ENCODE measurements around the gene RANBP3. TPM values are rescaled to one million over a fixed set of nuclear protein-coding genes. Genes with fewer than 3 reads are reported as not detected.

RANBP3 gene
- total and polyA plus RNA-seq, 2 experiments from 2014 or later: 41.8 to 50.0 TPM

DNA sequence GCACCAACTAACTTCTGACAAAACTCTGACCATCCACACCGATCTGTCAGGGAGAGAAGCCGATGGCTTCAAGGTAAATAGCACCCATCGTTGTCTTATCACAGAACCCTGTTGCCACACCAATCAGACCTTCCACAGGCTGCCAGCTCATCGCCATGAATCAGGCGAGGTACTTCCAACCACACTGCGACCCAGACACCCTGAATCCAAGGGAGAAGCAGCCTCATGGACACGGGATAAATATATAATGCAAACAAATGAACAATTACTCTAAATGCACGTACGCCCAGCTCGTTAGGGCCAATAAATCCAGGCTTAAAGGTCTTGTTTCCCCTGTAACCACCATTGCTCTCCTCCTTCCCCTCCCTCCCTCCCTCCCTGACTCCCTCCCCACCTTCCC, 20.8 kb downstream of the RANBP3 start:
- in situ Hi-C loops (cut with MboI): no loop called here
- H3K4me3 ChIP-seq: no peak overlapping the region
- WGBS, 2 experiments (ENCODE audit: low coverage in 1 of 2, low lambda C conversion rate in 2 of 2, missing lambda C conversion rate in 2 of 2): 75 to 79% methylated on average over 9 to 10 of the region's 10 CpGs
- peaks cover 100% of the 10 kb centered on the region for H3K79me2 ChIP-seq (ENCODE audit: insufficient read depth)
- peaks cover 42% of the 10 kb centered on the region for H3K4me1 ChIP-seq (ENCODE audit: insufficient read depth)
- no peak for TF ChIP-seq EZH2 (IDR thresholded peaks at IDR 0.05; ENCODE audit: insufficient read depth, poor library complexity, severe bottlenecking)
- TF ChIP-seq EZH2phosphoT487 (IDR thresholded peaks at IDR 0.05; ENCODE audit: insufficient read depth, low read depth): no peak
- no peak overlapping the region for H2AFZ ChIP-seq
- H3K27me3 ChIP-seq (replicated peaks; ENCODE audit: insufficient read depth): no peaks in the 10 kb centered on the region
- H3K4me2 ChIP-seq (ENCODE audit: unreplicated experiment): no peak overlapping the region
- no peaks in the 10 kb centered on the region for H3K9me3 ChIP-seq (ENCODE audit: low read depth)
- peaks cover 51% of the 10 kb centered on the region for H3F3A ChIP-seq (ENCODE audit: insufficient read depth)
- no peak overlapping the region for H3K9ac ChIP-seq
- peak; percentile 49 for DNase-seq
- H3K9me2 ChIP-seq (ENCODE audit: insufficient read depth): no peaks in the 10 kb centered on the region
- H4K20me1 ChIP-seq (ENCODE audit: insufficient read depth): peaks cover 4% of the 10 kb centered on the region; the same call in 1 of the 2 replicates
- H3K27ac ChIP-seq: no peak overlapping the region
- H3K36me3 ChIP-seq (ENCODE audit: low read depth): no peaks in the 10 kb centered on the region

DNA sequence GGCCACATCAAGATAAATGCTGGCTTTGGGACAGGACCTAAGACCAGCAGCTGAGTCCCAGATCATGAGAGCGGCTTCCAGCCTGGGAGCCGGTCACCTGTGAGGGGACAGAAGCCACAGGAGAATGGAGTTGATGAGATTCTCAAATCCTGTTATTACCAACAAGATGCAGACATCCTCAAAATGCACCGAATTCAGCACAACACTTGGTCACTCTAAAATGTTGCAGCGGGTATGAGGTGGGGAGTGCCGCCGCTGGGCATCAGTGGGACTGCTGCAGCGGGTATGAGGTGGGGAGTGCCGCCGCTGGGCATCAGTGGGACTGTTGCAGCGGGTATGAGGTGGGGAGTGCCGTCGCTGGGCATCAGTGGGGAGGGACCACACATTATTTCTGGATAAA, 21.2 kb downstream of the RANBP3 start:
- DNase-seq: no peak
- Histone ChIP-seq H3K9me2 (ENCODE audit: insufficient read depth) (no peaks in the 10 kb centered on the region), H3K9me3 (ENCODE audit: low read depth) (no peaks in the 10 kb centered on the region), H3F3A (ENCODE audit: insufficient read depth) (peaks cover 49% of the 10 kb centered on the region), H3K4me3 (no peak overlapping the region), H4K20me1 (ENCODE audit: insufficient read depth) (peaks cover 4% of the 10 kb centered on the region; the same call in 1 of the 2 replicates), H3K27ac (no peak overlapping the region), H3K4me1 (ENCODE audit: insufficient read depth) (peaks cover 39% of the 10 kb centered on the region), H3K9ac (no peak overlapping the region), H3K27me3 (replicated peaks; ENCODE audit: insufficient read depth) (no peaks in the 10 kb centered on the region), H3K36me3 (ENCODE audit: low read depth) (no peaks in the 10 kb centered on the region), H3K4me2 (ENCODE audit: unreplicated experiment) (no peak overlapping the region), H3K79me2 (ENCODE audit: insufficient read depth) (peaks cover 100% of the 10 kb centered on the region), H2AFZ (no peak overlapping the region)
- WGBS, 2 experiments (ENCODE audit: low coverage in 1 of 2, low lambda C conversion rate in 2 of 2, missing lambda C conversion rate in 2 of 2): 94 to 97% methylated on average over 12 of the region's 12 CpGs
- no peak for TF ChIP-seq EZH2 (IDR thresholded peaks at IDR 0.05; ENCODE audit: insufficient read depth, poor library complexity, severe bottlenecking)
- TF ChIP-seq EZH2phosphoT487 (IDR thresholded peaks at IDR 0.05; ENCODE audit: insufficient read depth, low read depth): no peak
- in situ Hi-C loops (cut with MboI): no loop called here

DNA sequence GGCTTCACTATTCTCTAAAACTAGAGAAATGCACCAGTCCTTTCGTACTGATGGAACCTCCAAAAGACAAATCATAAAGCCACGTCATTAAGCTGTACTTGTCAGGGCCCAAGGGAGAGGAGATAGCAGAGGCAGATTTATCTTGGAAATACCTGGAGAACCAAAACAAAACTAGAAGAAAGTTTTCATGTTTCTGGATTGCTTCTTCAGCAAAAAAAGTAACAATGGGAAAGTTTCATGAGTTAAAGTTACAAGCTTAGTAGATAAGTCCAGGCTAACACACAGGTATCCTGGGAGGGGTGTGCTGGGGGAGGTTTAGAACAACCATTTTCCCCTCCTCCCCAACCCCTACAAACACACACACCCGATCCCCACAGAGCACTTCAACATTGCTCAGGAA, 21.6 kb downstream of the RANBP3 start:
- Histone ChIP-seq H3F3A (ENCODE audit: insufficient read depth) (peaks cover 46% of the 10 kb centered on the region), H3K9me2 (ENCODE audit: insufficient read depth) (no peaks in the 10 kb centered on the region), H3K79me2 (ENCODE audit: insufficient read depth) (peaks cover 100% of the 10 kb centered on the region), H3K27me3 (replicated peaks; ENCODE audit: insufficient read depth) (no peaks in the 10 kb centered on the region), H3K4me2 (ENCODE audit: unreplicated experiment) (no peak overlapping the region), H4K20me1 (ENCODE audit: insufficient read depth) (peaks cover 4% of the 10 kb centered on the region; the same call in 1 of the 2 replicates), H2AFZ (no peak overlapping the region), H3K4me1 (ENCODE audit: insufficient read depth) (peaks cover 35% of the 10 kb centered on the region), H3K36me3 (ENCODE audit: low read depth) (no peaks in the 10 kb centered on the region), H3K9ac (no peak overlapping the region), H3K27ac (no peak overlapping the region), H3K9me3 (ENCODE audit: low read depth) (no peaks in the 10 kb centered on the region), H3K4me3 (no peak overlapping the region)
- WGBS, 2 experiments (ENCODE audit: low coverage in 1 of 2, low lambda C conversion rate in 2 of 2, missing lambda C conversion rate in 2 of 2): 66 to 70% methylated on average over 3 of the region's 3 CpGs
- in situ Hi-C loops (cut with MboI): no loop called here
- DNase-seq: no peak
- no peak for TF ChIP-seq EZH2phosphoT487 (IDR thresholded peaks at IDR 0.05; ENCODE audit: insufficient read depth, low read depth)
- TF ChIP-seq EZH2 (IDR thresholded peaks at IDR 0.05; ENCODE audit: insufficient read depth, poor library complexity, severe bottlenecking): no peak

DNA sequence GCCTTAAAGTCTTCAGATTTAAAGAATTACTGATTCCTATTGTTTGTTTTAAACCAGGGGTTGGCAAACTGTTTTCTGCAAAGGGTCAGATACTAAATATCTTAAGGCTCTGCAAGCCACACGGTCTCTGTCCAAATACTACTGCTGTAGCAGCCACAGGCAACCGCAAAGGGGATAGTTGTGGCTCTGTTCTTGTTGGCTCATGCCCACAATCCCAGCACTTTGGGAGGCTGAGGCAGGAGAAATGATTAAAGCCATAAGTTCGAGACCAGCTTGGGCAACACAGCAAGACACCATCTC, 22.4 kb downstream of the RANBP3 start:
- in situ Hi-C loops (cut with MboI): no loop called here
- Histone ChIP-seq H3F3A (ENCODE audit: insufficient read depth) (peaks cover 53% of the 10 kb centered on the region), H3K4me3 (no peak overlapping the region), H3K9me2 (ENCODE audit: insufficient read depth) (no peaks in the 10 kb centered on the region), H3K9me3 (ENCODE audit: low read depth) (no peaks in the 10 kb centered on the region), H4K20me1 (ENCODE audit: insufficient read depth) (peaks cover 4% of the 10 kb centered on the region; the same call in 1 of the 2 replicates), H3K27me3 (replicated peaks; ENCODE audit: insufficient read depth) (no peaks in the 10 kb centered on the region), H2AFZ (no peak overlapping the region), H3K27ac (peak overlapping the region; percentile 88), H3K36me3 (ENCODE audit: low read depth) (no peaks in the 10 kb centered on the region), H3K4me2 (ENCODE audit: unreplicated experiment) (no peak overlapping the region), H3K4me1 (ENCODE audit: insufficient read depth) (peaks cover 35% of the 10 kb centered on the region), H3K79me2 (ENCODE audit: insufficient read depth) (peaks cover 100% of the 10 kb centered on the region), H3K9ac (no peak overlapping the region)
- 28 to 36% methylated on average over 3 of the region's 3 CpGs for WGBS, 2 experiments (ENCODE audit: low coverage in 1 of 2, low lambda C conversion rate in 2 of 2, missing lambda C conversion rate in 2 of 2)
- no peak for TF ChIP-seq EZH2phosphoT487 (IDR thresholded peaks at IDR 0.05; ENCODE audit: insufficient read depth, low read depth)
- no peak for TF ChIP-seq EZH2 (IDR thresholded peaks at IDR 0.05; ENCODE audit: insufficient read depth, poor library complexity, severe bottlenecking)
- peak; percentile 52 for DNase-seq

DNA sequence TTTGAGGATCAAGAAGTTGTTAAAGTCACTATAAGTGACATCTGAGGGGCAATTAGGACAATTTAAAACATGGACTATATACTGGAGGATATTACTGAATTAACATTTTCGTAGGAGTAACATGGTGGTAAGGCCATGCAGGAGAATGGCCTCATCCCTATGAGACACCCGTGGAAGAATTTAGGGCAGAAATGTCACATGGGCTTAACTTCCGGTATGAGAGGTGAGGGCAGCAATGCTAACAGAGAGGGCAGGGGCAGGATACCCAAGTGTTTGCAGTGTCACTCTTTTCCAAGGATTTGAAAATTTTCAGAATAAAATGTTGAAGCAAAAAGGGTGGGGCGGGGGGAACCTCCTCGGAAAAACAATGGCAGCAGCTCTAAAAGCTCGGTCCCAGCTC, 23.6 kb downstream of the RANBP3 start:
- H3K9me2 ChIP-seq (ENCODE audit: insufficient read depth): no peaks in the 10 kb centered on the region
- H4K20me1 ChIP-seq (ENCODE audit: insufficient read depth): peaks cover 4% of the 10 kb centered on the region; the same call in 1 of the 2 replicates
- peak overlapping the region; percentile 64 for H3K9ac ChIP-seq

More for the DNA sequence above, 23.6 kb downstream of the RANBP3 start:
- Histone ChIP-seq H3F3A (ENCODE audit: insufficient read depth) (peaks cover 55% of the 10 kb centered on the region), H3K36me3 (ENCODE audit: low read depth) (0 out of 2 replicates have a peak, but pooled peaks cover 3% of the 10 kb centered on the region), H3K4me3 (peak overlapping the region; percentile 35; the same call in 1 of the 2 replicates), H3K27ac (peak overlapping the region; percentile 88), H2AFZ (peak overlapping the region; percentile 45), H3K4me1 (ENCODE audit: insufficient read depth) (peaks cover 35% of the 10 kb centered on the region), H3K27me3 (replicated peaks; ENCODE audit: insufficient read depth) (no peaks in the 10 kb centered on the region), H3K9me3 (ENCODE audit: low read depth) (no peaks in the 10 kb centered on the region), H3K4me2 (ENCODE audit: unreplicated experiment) (peak overlapping the region; percentile 56), H3K79me2 (ENCODE audit: insufficient read depth) (peaks cover 100% of the 10 kb centered on the region)
- 18 to 21% methylated on average over 6 of the region's 6 CpGs for WGBS, 2 experiments (ENCODE audit: low coverage in 1 of 2, low lambda C conversion rate in 2 of 2, missing lambda C conversion rate in 2 of 2)
- DNase-seq: peak; percentile 74
- in situ Hi-C loops (cut with MboI): no loop called here
- TF ChIP-seq EZH2phosphoT487 (IDR thresholded peaks at IDR 0.05; ENCODE audit: insufficient read depth, low read depth) (no peak), EZH2 (IDR thresholded peaks at IDR 0.05; ENCODE audit: insufficient read depth, poor library complexity, severe bottlenecking) (no peak)
